SK-N-SH (cell line): ENCODE results near the gene FUCA1. TPM values are rescaled to one million over a fixed set of nuclear protein-coding genes. Genes with fewer than 3 reads are reported as not detected.
"Not testable (repeated sequence)": the region's sequence is repeated elsewhere in the genome, so short reads cannot be mapped to it uniquely, and the experiment has no call there.

ENCODE experiments used
- CTCF ChIA-PET: fragments of 300-600, 350-600 bp; formaldehyde crosslinking; extraction: SDS; loops from one replicate; lab custom pipeline; 2021; lab: Yijun Ruan, JAX
- POLR2A ChIA-PET: fragments of 350-600 bp; sonication (Branson Sonifier 250); formaldehyde crosslinking; extraction: SDS; loops from one replicate; lab custom pipeline; 2020; ENCODE audit warnings: antibody characterized with exemption, inconsistent platforms; lab: Yijun Ruan, JAX
- DNase-seq: peaks from one replicate; pipeline ENCODE4 v3.0.0; 2012
- H2AFZ ChIP-seq: fragments of 200-600 bp; sonication (generic); 2 replicates; pipeline ENCODE4 v1.8.1; 2016; ENCODE audit warnings: antibody characterized with exemption, mild to moderate bottlenecking, low read depth
- H3F3A ChIP-seq: fragments of 200-600 bp; sonication (generic); replicated peaks from 2 replicates; pipeline ENCODE3; 2016; ENCODE audit warnings: antibody characterized with exemption, mild to moderate bottlenecking; ENCODE audit not compliant: insufficient read depth
- H3K27ac ChIP-seq, 2 experiments: fragments of 200-500 bp in 1 of 2; fragments of 200-600 bp in 1 of 2; sonication (Bioruptor generic) in 1 of 2; sonication (generic), shearing (Covaris generic) in 1 of 2; 2 replicates each; pipeline versions ENCODE4 v1.5.1 to v1.6.1; 2014 to 2016; ENCODE audit warnings: low read depth in 2 of 2, inconsistent platforms in 1 of 2, low read length in 1 of 2, mild to moderate bottlenecking in 1 of 2, mixed read lengths in 1 of 2
- H3K27me3 ChIP-seq: fragments of 200-600 bp; sonication (generic), shearing (Covaris generic); 2 replicates; pipeline ENCODE4 v1.6.1; 2016; ENCODE audit warnings: mixed run types; ENCODE audit not compliant: insufficient read depth
- H3K36me3 ChIP-seq, 2 experiments: fragments of 200-500 bp in 1 of 2; fragments of 200-600 bp in 1 of 2; sonication (Bioruptor generic) in 1 of 2; sonication (generic) in 1 of 2; replicated peaks in 1 of 2; 2 replicates each; pipeline versions ENCODE3 to v1.5.1; 2014 to 2016; ENCODE audit warnings: low read length in 1 of 2, mild to moderate bottlenecking in 1 of 2; ENCODE audit not compliant: insufficient read depth in 2 of 2, control insufficient read depth in 1 of 2
- H3K4me1 ChIP-seq, 2 experiments: fragments of 200-500 bp in 1 of 2; fragments of 200-600 bp in 1 of 2; sonication (Bioruptor generic) in 1 of 2; sonication (generic), shearing (Covaris generic) in 1 of 2; 2 replicates each; pipeline versions ENCODE4 v1.5.1 to v1.6.1; 2014 to 2016; ENCODE audit warnings: low read depth in 1 of 2, low read length in 1 of 2, mixed run types in 1 of 2; ENCODE audit not compliant: insufficient read depth in 2 of 2, control insufficient read depth in 1 of 2
- H3K4me2 ChIP-seq: fragments of 200-600 bp; sonication (generic), shearing (Covaris generic); 2 replicates; pipeline ENCODE4 v1.6.1; 2017; ENCODE audit warnings: mixed run types
- H3K4me3 ChIP-seq, 2 experiments: fragments of 200-500 bp in 1 of 2; fragments of 200-600 bp in 1 of 2; sonication (Bioruptor generic) in 1 of 2; sonication (generic), shearing (Covaris generic) in 1 of 2; 2 replicates each; pipeline versions ENCODE4 v1.5.1 to v1.8.1; 2014 to 2016; ENCODE audit warnings: low read depth in 2 of 2, inconsistent platforms in 1 of 2, low read length in 1 of 2, mild to moderate bottlenecking in 1 of 2, mixed read lengths in 1 of 2, moderate library complexity in 1 of 2
- H3K79me2 ChIP-seq: fragments of 200-600 bp; sonication (generic); 2 replicates; pipeline ENCODE4 v1.8.1; 2017; ENCODE audit warnings: mild to moderate bottlenecking; ENCODE audit not compliant: insufficient read depth
- H3K9ac ChIP-seq: fragments of 200-600 bp; sonication (generic); 2 replicates; pipeline ENCODE4 v1.6.1; 2017; ENCODE audit warnings: mixed run types
- H3K9me2 ChIP-seq: fragments of 200-600 bp; sonication (generic); 2 replicates; pipeline ENCODE4 v1.6.1; 2017; ENCODE audit warnings: mixed run types
- H3K9me3 ChIP-seq: fragments of 200-600 bp; sonication (generic); 2 replicates; pipeline ENCODE4 v1.6.1; 2017; ENCODE audit warnings: mixed run types, mild to moderate bottlenecking, moderate library complexity
- H4K20me1 ChIP-seq: fragments of 200-600 bp; sonication (generic); 2 replicates; pipeline ENCODE4 v1.6.1; 2017; ENCODE audit warnings: mild to moderate bottlenecking, mixed run types; ENCODE audit not compliant: insufficient read depth
- FOSL2 ChIP-seq: IDR thresholded peaks from 2 replicates; pipeline ENCODE4 v1.4.0; 2012; ENCODE audit warnings: low read depth, mild to moderate bottlenecking, moderate library complexity, borderline replicate concordance
- GATA2 ChIP-seq: sonication (generic); formaldehyde crosslinking; IDR thresholded peaks from 2 replicates; pipeline ENCODE4 v1.5.0; 2020; ENCODE audit warnings: mild to moderate bottlenecking, missing genetic modification reagents
- MXI1 ChIP-seq: IDR thresholded peaks from 2 replicates; pipeline ENCODE4 v1.6.1; 2012; ENCODE audit warnings: mild to moderate bottlenecking, low read depth, low read length, improper control_type of control experiment
- POLR2AphosphoS5 ChIP-seq: IDR thresholded peaks from 2 replicates; pipeline ENCODE4 v1.6.1; 2012; ENCODE audit warnings: low read depth, low read length
- WGBS: methylation state at CpG from one replicate; pipeline ENCODE4 v1.1.6; 2017; ENCODE audit warnings: low lambda C conversion rate; 5-methylcytosine and 5-hydroxymethylcytosine counted together
- polyA plus RNA-seq, 3 experiments: library from polyadenylated mRNA; depleted of rRNA; stranded (reverse); fragments of >200 nt; gene quantifications; 2 replicates each; pipeline ENCODE4 v1.2.3, GENCODE V29; 2012
- TF ChIP-seq, protein P1 (sequence below): IDR thresholded peaks from 2 replicates; pipeline ENCODE4 v1.6.1; 2012; ENCODE audit warnings: mild to moderate bottlenecking, low read depth, low read length, moderate library complexity
- TF ChIP-seq, protein P2 (sequence below): IDR thresholded peaks from 2 replicates; pipeline ENCODE4; 2012

The FUCA1 gene
- polyA plus RNA-seq, 1 of the 3 experiments (the other 2 are of a cell fraction): 31.9 TPM

DNA sequence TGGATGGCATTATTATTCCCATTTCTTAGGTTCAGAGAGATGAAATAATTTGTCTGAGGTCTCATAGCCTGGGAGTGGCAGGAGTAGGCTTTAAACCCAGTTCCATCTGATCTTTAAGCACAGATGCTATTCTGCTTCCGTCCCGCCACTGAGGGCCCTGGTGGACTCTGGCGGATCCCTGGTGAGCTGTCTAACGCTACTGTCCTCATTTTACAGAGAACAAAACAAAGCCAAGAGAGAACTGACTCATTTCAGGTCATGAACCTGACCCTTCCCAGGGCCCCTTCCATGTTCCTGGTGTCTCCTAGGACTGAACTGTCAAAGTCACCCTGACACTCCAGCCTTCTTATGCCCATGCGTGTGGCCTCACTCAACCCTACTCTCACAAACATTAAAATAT, 64.4 kb downstream of the FUCA1 start:
- Histone ChIP-seq H3K9me2 (no peaks in the 10 kb centered on the region), H3K4me2 (no peak overlapping the region), H3K4me1 (peaks cover 5 to 29% of the 10 kb centered on the region in 2 experiments; a peak in 1 of 4 replicates), H3K79me2 (no peaks in the 10 kb centered on the region), H2AFZ (no peak overlapping the region), H4K20me1 (no peaks in the 10 kb centered on the region), H3K9me3 (no peaks in the 10 kb centered on the region), H3K4me3 (no peak overlapping the region), H3K9ac (no peak overlapping the region), H3F3A (peaks cover 15% of the 10 kb centered on the region), H3K27me3 (no peaks in the 10 kb centered on the region), H3K27ac (no peak overlapping the region), H3K36me3 (peaks cover 0 to 3% of the 10 kb centered on the region in 2 experiments)
- WGBS: 95% methylated on average over 5 of the region's 5 CpGs
- ChIA-PET POLR2A (no interaction called here), CTCF (interaction anchor here (1.0 to 4.3 kb wide), 2 partner anchors 26 to 113 kb away, joined by 3 to 26 read pairs; no protein-coding TSS in a partner anchor)
- TF ChIP-seq, protein P1, sequence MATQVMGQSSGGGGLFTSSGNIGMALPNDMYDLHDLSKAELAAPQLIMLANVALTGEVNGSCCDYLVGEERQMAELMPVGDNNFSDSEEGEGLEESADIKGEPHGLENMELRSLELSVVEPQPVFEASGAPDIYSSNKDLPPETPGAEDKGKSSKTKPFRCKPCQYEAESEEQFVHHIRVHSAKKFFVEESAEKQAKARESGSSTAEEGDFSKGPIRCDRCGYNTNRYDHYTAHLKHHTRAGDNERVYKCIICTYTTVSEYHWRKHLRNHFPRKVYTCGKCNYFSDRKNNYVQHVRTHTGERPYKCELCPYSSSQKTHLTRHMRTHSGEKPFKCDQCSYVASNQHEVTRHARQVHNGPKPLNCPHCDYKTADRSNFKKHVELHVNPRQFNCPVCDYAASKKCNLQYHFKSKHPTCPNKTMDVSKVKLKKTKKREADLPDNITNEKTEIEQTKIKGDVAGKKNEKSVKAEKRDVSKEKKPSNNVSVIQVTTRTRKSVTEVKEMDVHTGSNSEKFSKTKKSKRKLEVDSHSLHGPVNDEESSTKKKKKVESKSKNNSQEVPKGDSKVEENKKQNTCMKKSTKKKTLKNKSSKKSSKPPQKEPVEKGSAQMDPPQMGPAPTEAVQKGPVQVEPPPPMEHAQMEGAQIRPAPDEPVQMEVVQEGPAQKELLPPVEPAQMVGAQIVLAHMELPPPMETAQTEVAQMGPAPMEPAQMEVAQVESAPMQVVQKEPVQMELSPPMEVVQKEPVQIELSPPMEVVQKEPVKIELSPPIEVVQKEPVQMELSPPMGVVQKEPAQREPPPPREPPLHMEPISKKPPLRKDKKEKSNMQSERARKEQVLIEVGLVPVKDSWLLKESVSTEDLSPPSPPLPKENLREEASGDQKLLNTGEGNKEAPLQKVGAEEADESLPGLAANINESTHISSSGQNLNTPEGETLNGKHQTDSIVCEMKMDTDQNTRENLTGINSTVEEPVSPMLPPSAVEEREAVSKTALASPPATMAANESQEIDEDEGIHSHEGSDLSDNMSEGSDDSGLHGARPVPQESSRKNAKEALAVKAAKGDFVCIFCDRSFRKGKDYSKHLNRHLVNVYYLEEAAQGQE: no peak
- TF ChIP-seq POLR2AphosphoS5 (no peak), MXI1 (no peak), FOSL2 (no peak)
- TF ChIP-seq, protein P2, sequence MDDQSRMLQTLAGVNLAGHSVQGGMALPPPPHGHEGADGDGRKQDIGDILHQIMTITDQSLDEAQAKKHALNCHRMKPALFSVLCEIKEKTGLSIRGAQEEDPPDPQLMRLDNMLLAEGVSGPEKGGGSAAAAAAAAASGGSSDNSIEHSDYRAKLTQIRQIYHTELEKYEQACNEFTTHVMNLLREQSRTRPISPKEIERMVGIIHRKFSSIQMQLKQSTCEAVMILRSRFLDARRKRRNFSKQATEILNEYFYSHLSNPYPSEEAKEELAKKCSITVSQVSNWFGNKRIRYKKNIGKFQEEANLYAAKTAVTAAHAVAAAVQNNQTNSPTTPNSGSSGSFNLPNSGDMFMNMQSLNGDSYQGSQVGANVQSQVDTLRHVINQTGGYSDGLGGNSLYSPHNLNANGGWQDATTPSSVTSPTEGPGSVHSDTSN: no peak
- DNase-seq: no peak

DNA sequence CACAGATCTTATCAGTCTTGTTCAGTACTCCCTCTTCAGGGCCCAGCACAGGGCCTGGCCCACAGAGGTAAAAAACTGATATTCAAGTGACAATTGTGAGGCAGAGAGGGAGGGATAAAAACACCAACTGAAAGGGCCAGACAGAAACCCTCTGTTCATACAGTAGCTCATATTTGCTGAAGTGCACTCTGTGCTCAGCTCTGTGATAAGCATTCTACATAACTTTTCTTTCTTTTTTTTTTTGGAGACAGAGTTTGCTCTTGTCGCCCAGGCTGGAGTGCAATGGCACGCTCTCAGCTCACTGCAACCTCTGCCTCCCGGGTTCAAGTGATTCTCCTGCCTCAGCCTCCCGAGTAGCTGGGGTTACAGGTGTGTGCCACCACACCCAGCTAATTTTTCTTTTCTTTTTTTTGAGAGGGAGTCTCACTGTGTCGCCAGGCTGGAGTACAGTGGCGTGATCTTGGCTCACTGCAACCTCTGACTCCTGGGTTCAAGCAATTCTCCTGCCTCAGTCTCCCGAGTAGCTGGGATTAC, 65.2 kb downstream of the FUCA1 start:
- Histone ChIP-seq H3K27ac (peak overlapping the region in 1 of 2 experiments; percentile 89; a peak in 1 of 4 replicates), H3F3A (peaks cover 15% of the 10 kb centered on the region), H3K4me1 (peaks cover 5 to 30% of the 10 kb centered on the region in 2 experiments; a peak in 1 of 4 replicates)
- not testable (repeated sequence) for H3K27me3 ChIP-seq, H3K9me3 ChIP-seq, H3K4me2 ChIP-seq, H3K9ac ChIP-seq, H3K36me3 ChIP-seq, H2AFZ ChIP-seq, H3K9me2 ChIP-seq, H4K20me1 ChIP-seq, DNase-seq, H3K4me3 ChIP-seq, H3K79me2 ChIP-seq
- CTCF ChIA-PET: interaction anchor here (1.0 to 5.7 kb wide), 5 partner anchors 7 to 114 kb away, joined by 3 to 47 read pairs (median 6); no protein-coding TSS in a partner anchor
- WGBS: 96% methylated on average over 7 of the region's 7 CpGs
- POLR2A ChIA-PET: interaction anchor here (0.9 to 4.1 kb wide), 4 partner anchors 11 to 156 kb away, joined by 4 to 17 read pairs (median 5); partner anchors contain the start of genes HMGCL, LYPLA2, PNRC2 and RPL11
- TF ChIP-seq GATA2 (CRISPR knock-in tag): peak; percentile 46; the same call in 1 of the 2 replicates
